ENCODE measurements around the gene VASH1.

VASH1 gene

GRCh38 chr14:76773956-76774820 is 12.9 kb downstream of the VASH1 start:
- H3K27me3 ChIP-seq (ENCODE audit: insufficient read depth, insufficient read length): no peaks in the 10 kb centered on the region
- H3K4me1 ChIP-seq (ENCODE audit: insufficient read depth, insufficient read length): peaks cover 19% of the 10 kb centered on the region
- no peak overlapping the region for H3K9ac ChIP-seq (ENCODE audit: insufficient read length, low read depth)
- H3K36me3 ChIP-seq (ENCODE audit: insufficient read depth, insufficient read length, low read length): peaks cover 17% of the 10 kb centered on the region
- DNase-seq (ENCODE audit: low read depth, low spot score): no peak
- no peak overlapping the region for H3K4me3 ChIP-seq (ENCODE audit: insufficient read length, low read depth)
- no peak for TF ChIP-seq YY1 (IDR thresholded peaks at IDR 0.05; ENCODE audit: insufficient read depth, insufficient read length)
- no peak for TF ChIP-seq ZNF274 (IDR thresholded peaks at IDR 0.05; ENCODE audit: low read depth, low read length)
- TF ChIP-seq SUZ12 (IDR thresholded peaks at IDR 0.05; ENCODE audit: extremely low read depth, insufficient read depth, insufficient read length): no peak
- no peaks in the 10 kb centered on the region; the same call in 1 of the 2 replicates for H3K9me3 ChIP-seq (ENCODE audit: insufficient read depth, low read length)

- Histone ChIP-seq H3K27me3 (ENCODE audit: insufficient read depth, insufficient read length) (no peaks in the 10 kb centered on the region), H3K4me3 (ENCODE audit: insufficient read length, low read depth) (no peak overlapping the region), H3K9ac (ENCODE audit: insufficient read length, low read depth) (no peak overlapping the region), H3K9me3 (ENCODE audit: insufficient read depth, low read length) (no peaks in the 10 kb centered on the region; the same call in 1 of the 2 replicates), H3K36me3 (ENCODE audit: insufficient read depth, insufficient read length, low read length) (peaks cover 22% of the 10 kb centered on the region), H3K4me1 (ENCODE audit: insufficient read depth, insufficient read length) (peaks cover 19% of the 10 kb centered on the region)
- TF ChIP-seq SUZ12 (IDR thresholded peaks at IDR 0.05; ENCODE audit: extremely low read depth, insufficient read depth, insufficient read length): no peak
- no peak for TF ChIP-seq YY1 (IDR thresholded peaks at IDR 0.05; ENCODE audit: insufficient read depth, insufficient read length)
- no peak for TF ChIP-seq ZNF274 (IDR thresholded peaks at IDR 0.05; ENCODE audit: low read depth, low read length)
- DNase-seq (ENCODE audit: low read depth, low spot score): no peak
These were observed 13.8 kb downstream of the VASH1 start for GRCh38 chr14:76774821-76775694.

- no peak overlapping the region for H3K4me3 ChIP-seq (ENCODE audit: insufficient read length, low read depth)
- peaks cover 27% of the 10 kb centered on the region for H3K36me3 ChIP-seq (ENCODE audit: insufficient read depth, insufficient read length, low read length)
- H3K9ac ChIP-seq (ENCODE audit: insufficient read length, low read depth): no peak overlapping the region
- TF ChIP-seq YY1 (IDR thresholded peaks at IDR 0.05; ENCODE audit: insufficient read depth, insufficient read length) (no peak), ZNF274 (IDR thresholded peaks at IDR 0.05; ENCODE audit: low read depth, low read length) (no peak), SUZ12 (IDR thresholded peaks at IDR 0.05; ENCODE audit: extremely low read depth, insufficient read depth, insufficient read length) (no peak)
- DNase-seq (ENCODE audit: low read depth, low spot score): no peak
- no peaks in the 10 kb centered on the region for H3K9me3 ChIP-seq (ENCODE audit: insufficient read depth, low read length)
- peaks cover 19% of the 10 kb centered on the region for H3K4me1 ChIP-seq (ENCODE audit: insufficient read depth, insufficient read length)
- H3K27me3 ChIP-seq (ENCODE audit: insufficient read depth, insufficient read length): no peaks in the 10 kb centered on the region
These were observed 14.6 kb downstream of the VASH1 start for GRCh38 chr14:76775695-76776427.

DNA sequence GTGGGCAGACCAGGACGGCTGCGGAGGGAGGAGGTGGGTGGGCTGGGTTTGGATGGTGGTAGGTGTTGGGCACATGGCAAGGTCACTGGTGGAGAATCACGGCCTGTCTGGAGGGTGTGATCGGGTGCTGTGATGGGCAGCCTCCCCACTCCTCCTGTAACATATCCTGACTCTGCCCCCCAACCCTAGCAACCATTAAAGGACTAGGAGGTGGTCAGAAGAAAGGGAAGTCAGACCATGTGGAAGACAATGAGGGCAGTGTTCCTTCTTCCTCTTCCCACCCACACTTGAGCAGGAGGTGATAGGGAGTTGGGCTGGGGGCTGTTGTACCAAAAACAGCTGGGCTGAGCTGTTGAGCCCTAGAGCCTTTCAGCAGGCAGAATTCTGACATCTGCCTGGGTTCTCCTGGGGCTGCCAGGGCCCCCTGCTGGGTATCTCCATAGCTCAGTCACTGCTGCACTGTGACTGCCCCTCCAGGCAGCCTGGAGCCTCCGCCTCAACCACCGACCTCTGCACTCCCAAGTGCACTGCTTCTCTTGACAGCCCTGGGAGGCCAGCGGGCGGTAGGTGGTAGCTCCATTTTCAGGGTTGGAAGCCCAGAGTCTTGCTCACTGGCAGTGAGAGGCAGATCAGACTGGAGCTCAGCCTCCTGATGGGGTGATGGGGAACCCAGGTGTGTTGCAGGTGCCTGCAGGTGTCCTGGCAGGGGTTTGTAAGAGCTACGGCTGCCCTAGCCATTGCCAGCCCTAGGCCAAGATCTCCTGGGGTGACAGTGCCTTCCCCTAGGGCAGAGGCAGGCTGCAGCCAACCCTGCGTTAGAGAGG is 15.4 kb downstream of the VASH1 start:
- Histone ChIP-seq H3K4me3 (ENCODE audit: insufficient read length, low read depth) (no peak overlapping the region), H3K9ac (ENCODE audit: insufficient read length, low read depth) (no peak overlapping the region), H3K36me3 (ENCODE audit: insufficient read depth, insufficient read length, low read length) (peaks cover 34% of the 10 kb centered on the region), H3K4me1 (ENCODE audit: insufficient read depth, insufficient read length) (peaks cover 23% of the 10 kb centered on the region), H3K27me3 (ENCODE audit: insufficient read depth, insufficient read length) (no peaks in the 10 kb centered on the region), H3K9me3 (ENCODE audit: insufficient read depth, low read length) (no peaks in the 10 kb centered on the region)
- no peak for DNase-seq (ENCODE audit: low read depth, low spot score)
- TF ChIP-seq SUZ12 (IDR thresholded peaks at IDR 0.05; ENCODE audit: extremely low read depth, insufficient read depth, insufficient read length) (no peak), ZNF274 (IDR thresholded peaks at IDR 0.05; ENCODE audit: low read depth, low read length) (no peak), YY1 (IDR thresholded peaks at IDR 0.05; ENCODE audit: insufficient read depth, insufficient read length) (no peak)

- Histone ChIP-seq H3K9me3 (ENCODE audit: insufficient read depth, low read length) (no peaks in the 10 kb centered on the region), H3K4me3 (ENCODE audit: insufficient read length, low read depth) (no peak overlapping the region), H3K36me3 (ENCODE audit: insufficient read depth, insufficient read length, low read length) (peaks cover 45% of the 10 kb centered on the region), H3K4me1 (ENCODE audit: insufficient read depth, insufficient read length) (peaks cover 22% of the 10 kb centered on the region), H3K27me3 (ENCODE audit: insufficient read depth, insufficient read length) (no peaks in the 10 kb centered on the region), H3K9ac (ENCODE audit: insufficient read length, low read depth) (no peak overlapping the region)
- no peak for TF ChIP-seq SUZ12 (IDR thresholded peaks at IDR 0.05; ENCODE audit: extremely low read depth, insufficient read depth, insufficient read length)
- TF ChIP-seq ZNF274 (IDR thresholded peaks at IDR 0.05; ENCODE audit: low read depth, low read length): no peak
- TF ChIP-seq YY1 (IDR thresholded peaks at IDR 0.05; ENCODE audit: insufficient read depth, insufficient read length): no peak
- no peak for DNase-seq (ENCODE audit: low read depth, low spot score)
These were observed 16.5 kb downstream of the VASH1 start for GRCh38 chr14:76777721-76778120.

GRCh38 chr14:76778546-76779215 is 17.4 kb downstream of the VASH1 start:
- peaks cover 54% of the 10 kb centered on the region for H3K36me3 ChIP-seq (ENCODE audit: insufficient read depth, insufficient read length, low read length)
- H3K4me3 ChIP-seq (ENCODE audit: insufficient read length, low read depth): no peak overlapping the region
- H3K9ac ChIP-seq (ENCODE audit: insufficient read length, low read depth): no peak overlapping the region
- TF ChIP-seq SUZ12 (IDR thresholded peaks at IDR 0.05; ENCODE audit: extremely low read depth, insufficient read depth, insufficient read length) (no peak), YY1 (IDR thresholded peaks at IDR 0.05; ENCODE audit: insufficient read depth, insufficient read length) (no peak), ZNF274 (IDR thresholded peaks at IDR 0.05; ENCODE audit: low read depth, low read length) (no peak)
- no peaks in the 10 kb centered on the region for H3K27me3 ChIP-seq (ENCODE audit: insufficient read depth, insufficient read length)
- no peaks in the 10 kb centered on the region for H3K9me3 ChIP-seq (ENCODE audit: insufficient read depth, low read length)
- H3K4me1 ChIP-seq (ENCODE audit: insufficient read depth, insufficient read length): peaks cover 28% of the 10 kb centered on the region
- no peak for DNase-seq (ENCODE audit: low read depth, low spot score)
